HG02981 (cell line): ENCODE data around the gene CORO2A.

Experiments used
- ATAC-seq: cut with Tn5 transposase; IDR thresholded peaks from one replicate; pipeline ENCODE4 v1.9.1; 2021; ENCODE audit warnings: mild to moderate bottlenecking, moderate library complexity; ENCODE audit not compliant: unreplicated experiment

Gene CORO2A

DNA sequence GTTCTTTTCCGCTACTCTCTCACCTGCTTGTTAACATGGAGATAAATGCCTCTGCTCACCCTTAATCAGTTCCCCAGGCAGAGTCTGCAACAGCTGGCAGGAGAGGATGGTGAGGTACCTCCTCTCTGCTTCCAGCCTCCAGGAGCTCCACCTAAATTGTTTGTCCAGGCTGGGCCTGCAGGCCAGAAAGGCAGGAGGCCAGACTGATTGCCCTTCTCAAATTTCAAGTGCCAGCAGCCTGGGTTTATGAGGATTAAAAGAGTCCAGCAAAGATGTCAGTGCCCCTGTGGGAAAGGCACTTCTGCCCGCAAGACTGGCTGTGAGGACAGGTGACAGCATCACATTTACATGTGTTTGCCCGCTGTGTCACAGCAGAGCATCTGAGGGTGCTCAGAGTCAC, 19.8 kb downstream of the CORO2A start:
- ATAC-seq = no peak

DNA sequence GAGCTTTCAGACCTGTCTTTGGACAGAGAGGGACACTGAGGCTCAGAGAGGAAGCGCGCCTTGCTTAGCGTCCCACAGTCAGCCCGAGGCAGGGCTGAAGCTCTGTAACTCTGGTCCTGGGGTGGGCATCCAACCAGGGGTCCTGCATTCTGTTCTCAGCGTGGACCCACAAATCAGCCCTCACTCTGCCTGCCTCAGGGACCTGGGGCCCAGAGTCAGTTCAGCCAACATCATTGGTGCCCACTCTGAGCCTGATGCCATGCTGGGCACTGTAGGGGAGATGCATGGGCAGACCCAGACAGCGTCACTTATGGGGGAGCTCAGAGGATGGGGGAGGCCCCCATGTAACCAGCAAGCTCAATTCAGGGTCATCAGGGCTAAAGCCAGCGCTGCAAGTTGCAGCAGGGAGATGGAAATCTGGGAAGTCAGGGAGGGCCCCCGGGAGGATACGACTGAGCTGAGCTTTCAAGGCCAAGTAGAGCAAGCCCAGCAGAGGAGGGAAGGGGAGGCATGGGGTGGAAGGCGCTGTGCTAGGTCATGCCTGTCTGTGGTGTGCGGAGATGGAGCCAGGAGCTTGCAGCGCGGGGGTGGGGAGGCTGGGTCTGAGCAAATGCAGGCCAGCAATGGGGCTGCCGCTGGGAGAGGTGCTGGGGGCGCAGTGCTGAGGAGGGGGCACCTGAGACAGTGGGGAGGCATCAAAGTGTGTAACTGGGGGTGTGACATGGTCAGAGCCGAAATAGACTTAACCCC, 21.1 kb downstream of the CORO2A start:
- no peak for ATAC-seq

DNA sequence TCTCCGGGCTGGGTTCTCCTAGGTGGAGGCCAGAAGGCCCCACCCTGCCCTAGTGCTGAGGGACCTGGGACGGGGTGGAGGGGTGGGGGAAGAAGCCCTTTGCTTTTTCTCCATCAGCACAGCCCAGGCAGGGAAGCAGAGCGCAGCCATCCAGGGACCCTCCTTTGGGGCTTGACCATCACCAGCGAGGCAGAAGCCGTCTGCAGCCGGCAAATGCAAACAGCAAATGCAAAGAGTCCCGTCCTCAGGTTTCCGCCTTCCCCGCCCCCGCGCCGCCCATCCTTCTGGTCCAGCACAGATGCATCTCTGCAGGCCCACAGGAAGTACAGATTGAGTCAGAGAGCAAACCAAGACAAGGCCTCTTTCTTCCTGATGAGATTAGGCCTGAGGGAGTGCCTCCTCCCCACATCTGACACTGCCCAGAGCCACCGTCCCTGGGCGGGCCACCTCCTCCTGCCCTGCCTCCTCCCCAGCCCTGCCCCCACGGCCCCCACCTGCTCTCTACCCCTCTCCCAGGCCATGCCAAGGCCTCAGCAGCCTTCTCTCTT, 23.4 kb downstream of the CORO2A start:
- peak; percentile 96 for ATAC-seq

DNA sequence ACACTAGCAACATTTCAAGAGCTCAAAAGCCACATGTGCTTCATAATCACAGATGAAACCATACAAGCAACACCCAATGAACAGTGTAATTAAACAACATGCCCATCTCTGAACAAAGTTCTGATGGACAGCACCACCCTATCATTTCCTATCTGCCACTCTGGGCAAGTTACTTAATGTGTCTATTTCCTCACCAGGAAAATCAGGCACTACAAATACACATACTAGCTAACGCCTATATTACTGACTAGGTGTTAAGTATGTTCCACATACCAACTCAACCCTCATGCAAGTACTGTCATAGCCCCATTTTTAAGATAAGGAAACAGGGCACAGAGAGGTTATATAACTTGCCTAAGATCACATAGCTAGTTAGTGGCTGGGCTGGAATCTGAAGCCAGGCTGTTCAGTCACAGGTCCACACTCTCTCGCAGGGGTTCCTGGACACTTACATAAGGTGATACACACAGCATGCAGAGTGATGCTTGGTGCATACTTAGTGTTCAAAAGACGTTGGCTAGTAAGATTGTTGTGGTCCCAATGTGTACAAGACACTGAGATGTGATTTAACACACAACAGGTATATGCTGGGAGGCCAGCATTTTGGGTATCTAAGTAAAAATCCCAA, 24.2 kb downstream of the CORO2A start:
- ATAC-seq = no peak

DNA sequence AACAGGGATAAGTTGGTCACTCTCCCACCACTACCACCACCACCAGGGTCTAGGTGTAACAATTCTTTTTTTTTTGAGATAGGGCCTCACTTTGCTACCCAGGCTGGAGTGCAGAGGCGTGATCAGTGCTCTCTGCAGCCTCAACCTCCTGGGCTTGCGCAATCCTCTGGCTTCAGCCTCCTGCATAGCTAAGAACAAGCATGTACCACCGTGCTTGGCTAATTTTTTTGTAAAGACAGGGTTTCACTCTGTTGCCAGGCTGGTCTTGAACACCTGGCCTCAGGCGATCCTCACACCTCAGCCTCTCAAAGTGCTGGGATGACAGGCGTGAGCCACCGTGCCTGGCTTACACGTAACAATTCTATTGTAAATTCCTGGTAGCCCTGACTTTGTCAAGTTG, 27.5 kb downstream of the CORO2A start:
- no peak for ATAC-seq

DNA sequence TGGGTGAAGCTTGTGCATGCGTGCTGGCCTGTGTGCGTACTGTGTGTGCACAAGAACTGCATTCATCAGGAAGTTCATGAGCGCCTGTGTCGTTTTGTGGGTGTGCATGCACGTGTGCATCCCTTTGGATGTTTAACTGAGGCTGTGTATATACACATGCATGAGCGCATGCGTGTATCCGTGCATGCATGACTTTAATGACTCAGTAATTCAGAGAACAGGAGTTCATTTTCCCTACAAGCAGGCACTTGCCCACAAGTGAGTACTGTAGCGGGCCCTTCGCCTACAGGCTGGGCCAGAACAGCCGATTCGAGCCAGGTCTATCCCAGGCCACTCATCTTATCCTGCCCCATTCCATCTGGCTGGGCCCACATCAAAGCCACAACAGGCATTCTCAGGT, 29.8 kb downstream of the CORO2A start:
- no peak for ATAC-seq

DNA sequence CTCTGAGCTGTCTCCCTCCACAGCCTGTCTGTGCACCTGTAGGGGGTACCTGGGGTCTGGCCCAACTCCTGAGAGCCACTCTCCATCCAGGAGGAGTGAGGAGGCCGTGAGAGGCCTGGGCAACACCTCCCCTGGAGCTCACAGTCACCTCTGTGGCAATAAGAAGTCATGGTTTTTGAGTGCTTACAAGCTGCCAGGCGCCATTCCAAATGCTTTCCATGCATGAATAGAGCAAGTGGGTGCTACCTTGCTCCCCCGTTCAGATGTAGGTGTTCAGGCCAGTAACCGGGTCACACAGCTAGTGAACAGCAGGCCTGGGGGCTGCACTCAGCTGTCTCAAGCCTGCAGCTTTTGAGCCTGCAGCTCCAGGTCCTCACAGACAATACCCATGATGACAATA, 30.6 kb downstream of the CORO2A start:
- no peak for ATAC-seq

DNA sequence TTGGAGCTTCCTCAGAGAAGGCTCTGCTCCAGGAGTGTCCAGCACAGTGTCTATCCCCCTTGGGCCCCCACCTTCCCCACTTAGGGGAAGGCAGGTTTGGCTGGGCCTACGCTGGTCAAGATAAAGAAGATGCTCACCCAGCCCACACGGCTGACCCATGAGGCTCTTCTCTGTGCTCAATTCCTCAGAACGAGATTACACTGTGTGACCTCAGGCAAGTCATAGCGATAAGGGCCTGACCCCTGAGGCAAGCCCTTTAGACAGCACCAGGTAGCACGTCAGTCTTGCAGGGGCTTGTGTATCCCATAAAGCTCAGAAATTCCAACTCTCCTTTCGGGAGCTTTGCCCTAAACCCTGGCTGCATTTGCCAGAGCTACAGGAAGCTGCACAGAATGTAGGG, 32.6 kb downstream of the CORO2A start:
- no peak for ATAC-seq

DNA sequence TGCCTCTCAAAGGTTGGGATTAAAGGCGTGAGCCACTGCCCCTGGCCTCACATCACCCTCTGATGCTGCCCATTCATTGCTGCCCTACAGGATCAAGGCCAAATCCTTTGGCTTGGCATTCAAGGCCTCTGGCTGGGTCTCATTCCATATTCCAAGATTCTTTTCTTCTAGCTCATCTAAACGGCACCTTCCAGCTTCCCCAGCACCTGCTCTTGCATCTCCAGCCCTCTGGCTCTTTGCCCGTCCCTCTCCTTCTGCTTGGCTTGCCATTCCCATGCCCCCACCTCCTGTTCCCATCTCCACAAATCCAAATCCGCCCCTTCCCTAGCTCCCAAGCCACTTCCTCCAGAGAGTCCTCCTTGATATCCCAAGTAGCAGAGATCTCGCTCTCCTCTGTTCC, 33.1 kb downstream of the CORO2A start:
- no peak for ATAC-seq

DNA sequence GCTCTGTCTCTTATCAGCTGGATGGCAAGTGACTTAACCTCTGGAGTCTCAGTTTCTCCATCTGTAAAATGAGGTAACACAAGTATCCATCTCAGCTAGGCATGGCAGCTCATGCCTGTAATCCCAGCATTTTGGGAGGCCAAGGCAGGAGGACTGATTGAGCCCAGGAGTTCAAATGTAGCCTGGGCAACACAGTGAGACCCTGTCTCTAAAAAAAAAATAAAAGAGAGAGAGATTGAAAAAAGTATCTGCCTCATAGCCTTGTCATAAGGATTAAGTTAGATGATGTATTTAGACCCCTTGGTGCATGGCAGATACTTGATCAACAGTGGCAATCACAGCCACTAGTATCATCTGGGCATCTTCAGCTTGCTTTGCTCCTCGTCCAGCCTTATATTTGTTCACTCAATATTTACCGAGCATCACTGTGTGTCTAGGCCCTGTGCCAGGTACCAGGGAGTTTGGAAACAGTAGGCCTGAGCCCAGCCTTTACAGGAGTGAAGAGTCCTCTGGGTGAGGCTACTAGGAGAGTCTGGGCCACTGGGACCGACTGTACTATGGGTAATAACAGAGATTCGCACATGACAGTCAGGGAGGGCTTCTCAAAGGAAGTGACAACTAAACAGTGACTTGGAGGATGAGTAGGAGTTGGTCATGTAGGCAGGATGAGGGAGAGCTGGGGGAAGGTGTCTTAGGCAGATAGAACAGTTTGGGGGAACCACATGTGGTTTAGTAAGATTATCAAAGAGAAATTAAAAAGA, 34.2 kb downstream of the CORO2A start:
- ATAC-seq = no peak

DNA sequence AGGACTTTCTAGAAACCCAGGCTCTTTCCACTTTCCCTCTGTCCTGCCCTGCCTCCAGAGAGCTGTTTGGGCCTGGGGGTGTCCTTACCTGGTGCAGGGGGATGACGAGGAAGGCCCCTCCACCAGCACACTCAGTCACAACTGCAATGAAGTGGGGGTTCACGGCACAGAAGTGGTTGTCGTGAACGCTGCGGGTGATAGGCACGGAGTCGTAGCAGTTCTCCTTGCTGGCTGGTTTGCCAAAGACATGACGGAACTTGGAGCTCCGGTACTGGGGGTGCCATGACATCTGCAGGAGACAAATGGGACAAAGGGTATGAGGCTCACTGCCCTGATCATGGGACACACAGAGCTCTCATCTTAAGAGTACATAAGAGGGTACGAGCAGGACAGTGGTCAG, 35.1 kb downstream of the CORO2A start:
- ATAC-seq = no peak

DNA sequence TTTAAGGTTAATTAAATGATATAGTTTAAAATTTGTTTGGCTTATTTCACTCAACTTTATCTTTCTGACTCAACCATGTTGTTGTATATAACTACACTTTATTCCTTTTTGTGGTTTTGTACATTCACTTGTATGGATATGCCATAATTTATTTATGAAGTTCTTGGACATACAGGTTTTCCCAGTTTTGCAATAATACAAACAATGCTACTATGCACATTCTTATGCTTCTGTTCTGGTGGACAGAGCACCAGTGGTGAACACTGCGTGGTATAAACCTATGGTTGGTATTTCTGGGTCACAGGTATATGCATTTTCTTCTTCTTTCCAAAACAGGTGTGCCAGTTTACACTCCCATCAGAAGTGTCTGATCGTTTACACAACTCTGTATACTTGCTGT, 37.8 kb downstream of the CORO2A start:
- no peak for ATAC-seq

DNA sequence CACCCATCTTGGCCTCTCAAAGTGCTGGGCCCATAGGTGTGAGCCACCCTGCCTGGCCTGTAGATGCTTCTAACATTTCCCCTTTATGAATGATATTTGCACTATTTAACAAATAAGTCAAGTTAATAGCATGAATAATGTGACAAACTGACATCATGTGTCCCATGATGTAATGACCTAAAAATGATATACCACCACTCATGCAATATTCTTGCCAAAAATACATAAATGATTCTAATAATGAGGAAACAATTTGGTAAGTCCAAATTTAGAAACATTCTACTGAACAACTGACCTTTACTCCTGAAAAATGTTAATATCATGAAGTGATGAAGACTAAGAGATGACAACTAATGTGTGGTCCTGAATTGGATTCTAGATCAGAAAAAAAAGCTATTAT, 39.9 kb downstream of the CORO2A start:
- ATAC-seq = no peak

DNA sequence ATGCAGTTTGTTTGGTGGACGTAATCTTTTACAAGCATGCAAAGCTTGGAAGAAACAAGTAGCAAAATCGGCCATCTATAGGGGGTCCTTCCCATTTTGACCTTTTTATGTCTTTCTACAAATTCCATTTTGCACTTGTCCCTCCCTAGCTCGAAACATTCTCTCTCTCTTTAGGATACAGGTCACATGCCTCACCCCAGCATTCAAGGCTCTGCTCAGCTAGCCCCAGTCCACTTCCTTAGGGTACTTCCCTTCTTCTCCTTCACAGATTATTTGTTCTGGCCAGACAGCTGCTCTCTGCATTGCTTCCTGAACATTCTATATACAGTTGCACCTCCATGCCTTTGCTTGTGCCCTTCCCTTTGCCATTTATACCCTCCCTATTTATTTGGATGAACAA, 41.7 kb downstream of the CORO2A start:
- ATAC-seq = no peak

DNA sequence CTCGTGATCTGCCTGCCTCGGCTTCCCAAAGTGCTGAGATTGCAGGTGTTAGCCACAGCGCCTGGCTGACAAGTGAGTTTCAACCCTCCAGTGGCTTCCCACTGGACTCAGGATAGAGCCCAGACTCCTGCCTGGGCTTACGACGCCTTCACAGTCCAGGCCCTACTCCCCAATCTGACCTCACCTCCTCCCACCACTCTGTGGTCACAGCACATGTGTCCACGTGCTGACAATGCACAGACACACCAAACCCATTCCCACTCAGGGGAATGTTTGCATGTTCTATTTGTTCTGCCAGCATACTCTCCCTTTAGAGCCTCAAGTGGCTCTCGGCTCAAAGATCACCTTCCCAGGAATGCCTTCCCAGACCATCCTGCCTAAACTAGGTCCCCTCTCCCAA, 42.3 kb downstream of the CORO2A start:
- ATAC-seq = no peak

DNA sequence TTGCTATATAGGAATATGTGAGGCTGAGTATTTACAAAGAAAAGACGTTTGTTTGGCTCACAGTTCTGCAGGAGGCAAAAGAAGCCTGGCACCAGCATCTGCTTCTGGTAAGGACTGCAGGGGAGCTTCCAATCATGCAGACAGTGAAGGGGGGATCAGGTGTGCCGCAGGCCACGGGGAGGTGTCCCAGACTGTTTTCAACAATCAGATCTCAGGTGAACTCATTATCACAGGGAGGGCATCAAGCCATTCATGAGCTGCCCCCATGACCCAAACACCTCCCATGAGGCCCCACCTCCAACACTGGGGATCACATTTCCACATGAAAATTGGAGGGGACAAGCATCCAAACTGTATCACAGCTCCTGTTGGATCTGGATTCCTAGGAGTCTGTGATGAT, 43.0 kb downstream of the CORO2A start:
- ATAC-seq = no peak

DNA sequence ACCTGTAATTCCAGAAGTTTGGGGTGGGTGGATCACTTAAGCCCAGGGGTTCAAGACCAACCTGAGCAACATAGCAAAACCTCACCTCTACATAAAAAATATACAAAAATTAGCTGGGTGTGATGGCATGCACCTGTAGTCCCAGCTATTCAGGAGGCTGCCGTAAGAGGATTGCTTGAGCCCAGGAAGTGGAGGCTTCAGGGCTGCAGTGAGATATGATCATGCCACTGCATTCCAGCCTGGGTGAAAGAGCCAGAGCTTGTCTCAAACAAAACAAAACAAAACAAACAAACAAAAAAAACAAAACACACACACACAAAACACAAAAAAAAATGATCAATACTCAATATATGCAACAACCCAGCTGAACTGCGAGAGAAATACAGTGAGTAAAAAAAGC, 44.0 kb downstream of the CORO2A start:
- no peak for ATAC-seq

DNA sequence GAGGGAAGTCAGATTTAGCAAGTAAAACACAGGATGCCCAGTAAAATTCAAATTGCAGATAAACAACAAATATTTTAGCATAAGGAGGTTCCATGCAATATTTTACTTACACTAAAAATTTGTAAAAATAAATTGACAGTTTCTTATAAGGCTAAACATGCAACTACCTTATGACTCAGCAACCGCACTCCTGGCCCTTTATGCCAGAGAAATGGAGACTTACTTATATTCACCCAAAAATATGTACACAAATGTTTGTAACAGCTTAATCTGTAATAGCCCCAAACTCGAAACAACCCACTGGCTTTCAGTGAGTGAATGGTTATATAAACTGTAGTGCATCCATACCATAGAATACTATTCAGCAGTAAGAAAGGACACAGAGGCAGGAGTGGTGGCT, 44.9 kb downstream of the CORO2A start:
- ATAC-seq = no peak

DNA sequence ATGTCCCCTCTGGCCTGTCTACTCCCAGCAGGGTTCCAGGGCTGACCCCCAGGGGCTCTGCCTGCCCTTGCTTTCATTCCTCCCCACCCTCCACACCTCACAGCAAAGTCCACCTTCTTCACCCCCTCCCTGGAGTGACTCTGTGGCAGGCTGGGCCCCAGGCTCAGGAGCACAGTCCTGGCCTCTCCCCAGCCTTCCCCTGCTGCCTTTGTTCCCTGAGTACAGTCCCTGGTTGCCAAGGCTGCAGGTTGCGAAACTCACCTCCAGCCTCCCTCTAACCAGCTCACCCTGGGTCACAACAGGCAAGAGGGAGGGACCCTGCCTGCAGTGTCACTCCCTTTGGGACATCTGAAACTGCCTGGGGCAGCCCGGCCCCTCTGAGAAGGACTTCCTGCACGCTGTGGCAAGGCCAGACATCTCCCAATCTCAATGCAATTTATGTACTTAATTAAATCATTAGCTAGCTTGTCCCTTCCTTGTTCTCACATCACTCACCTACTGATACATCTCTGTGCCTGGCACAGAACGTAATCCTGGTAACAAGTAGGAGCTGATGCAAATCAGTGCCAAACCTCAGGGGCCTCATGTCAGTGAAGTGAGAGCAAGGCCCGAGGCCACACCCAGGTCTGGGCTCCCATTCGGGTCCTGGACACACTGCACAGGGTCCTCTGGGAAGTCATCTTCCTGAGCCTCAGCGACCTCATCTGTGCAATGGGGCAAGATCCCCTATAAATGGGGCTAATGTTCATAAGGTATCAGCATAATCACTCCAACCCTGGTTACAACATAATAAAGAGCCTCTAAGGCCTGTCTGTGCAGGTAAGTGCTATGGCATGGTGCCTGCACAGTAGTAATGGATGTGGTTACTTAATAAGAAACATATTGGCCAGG, 46.1 kb downstream of the CORO2A start:
- no peak for ATAC-seq

DNA sequence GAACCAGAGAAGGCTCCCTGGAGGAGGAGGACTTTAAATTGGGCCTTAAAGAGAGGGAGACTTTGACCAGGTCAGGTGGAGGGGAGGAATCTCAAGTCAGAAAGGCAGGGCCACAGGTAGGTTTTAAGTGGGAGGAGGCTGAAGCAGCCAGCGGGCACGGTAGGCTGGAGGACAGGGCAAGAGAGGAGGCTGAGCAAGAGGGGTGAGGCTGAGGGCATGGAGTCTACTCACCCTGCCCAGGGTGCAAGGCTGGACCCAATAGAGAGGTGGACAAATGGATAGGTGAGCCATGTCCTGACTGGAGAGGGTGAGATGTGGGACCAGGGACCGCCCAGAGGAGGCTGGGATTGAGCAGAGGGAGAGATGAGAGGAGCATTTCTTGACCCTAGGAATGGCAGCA, 47.8 kb downstream of the CORO2A start:
- no peak for ATAC-seq

DNA sequence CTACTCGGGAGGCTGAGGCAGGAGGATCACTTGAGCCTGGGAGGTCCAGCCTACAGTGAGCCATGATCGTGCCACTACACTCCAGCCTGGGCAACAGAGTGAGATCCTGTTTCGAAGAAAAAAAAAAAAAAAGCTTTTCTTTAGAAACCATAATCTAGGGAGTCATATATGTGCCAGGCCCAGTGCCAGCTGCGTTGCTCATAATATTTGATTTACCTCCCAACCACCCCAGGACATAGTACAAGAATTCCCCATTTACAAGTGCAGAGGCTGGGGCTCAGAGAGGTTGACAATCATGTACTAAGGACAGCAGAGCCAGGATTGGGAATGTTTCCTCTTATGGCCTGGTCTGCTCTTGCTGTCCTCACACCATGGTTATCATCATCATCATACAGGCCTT, 48.4 kb downstream of the CORO2A start:
- ATAC-seq = no peak
